HG02884 (cell line): ENCODE measurements around the gene C20orf141.
"Not testable (repeated sequence)": the region's sequence is repeated elsewhere in the genome, so short reads cannot be mapped to it uniquely, and the experiment has no call there.

ENCODE experiments used
- ATAC-seq: cut with Tn5 transposase; IDR thresholded peaks from one replicate; pipeline ENCODE4 v1.9.1; 2021; ENCODE audit warnings: mild to moderate bottlenecking, moderate library complexity; ENCODE audit not compliant: unreplicated experiment

C20orf141 gene

DNA sequence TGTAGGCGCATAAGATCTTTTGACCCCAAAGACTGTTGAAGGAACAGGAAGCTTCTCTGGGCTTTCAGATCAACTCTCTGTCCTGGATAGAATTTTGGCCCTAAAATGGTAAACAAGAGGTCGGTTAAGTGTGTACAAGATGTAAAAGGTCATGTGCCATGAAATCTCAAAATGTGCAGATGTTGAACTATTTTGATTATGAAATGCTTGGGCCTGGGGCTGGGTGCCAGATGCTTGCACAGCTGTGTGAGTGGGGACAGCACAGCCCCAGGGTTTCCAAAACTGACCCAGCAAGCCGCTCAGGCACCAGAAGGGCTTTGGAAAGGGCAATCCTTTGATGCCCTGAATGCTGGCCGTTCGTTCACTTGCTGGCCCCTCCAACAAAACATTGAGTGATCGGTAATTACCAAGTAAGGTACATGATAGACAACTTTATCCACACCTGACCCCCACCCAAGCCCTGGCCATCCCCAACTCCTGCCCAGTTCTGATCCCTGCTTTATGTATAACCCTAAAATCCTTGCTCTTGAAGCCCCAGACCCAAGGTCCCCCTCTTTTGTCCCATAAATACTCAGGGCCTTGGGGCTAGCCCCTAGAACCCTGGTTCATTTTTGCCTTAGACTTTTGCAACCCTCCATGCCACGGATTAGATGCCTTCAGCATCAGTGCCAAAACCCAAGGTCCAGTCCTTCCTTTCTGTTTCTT is 3.3 kb downstream of the C20orf141 start:
- ATAC-seq = no peak

DNA sequence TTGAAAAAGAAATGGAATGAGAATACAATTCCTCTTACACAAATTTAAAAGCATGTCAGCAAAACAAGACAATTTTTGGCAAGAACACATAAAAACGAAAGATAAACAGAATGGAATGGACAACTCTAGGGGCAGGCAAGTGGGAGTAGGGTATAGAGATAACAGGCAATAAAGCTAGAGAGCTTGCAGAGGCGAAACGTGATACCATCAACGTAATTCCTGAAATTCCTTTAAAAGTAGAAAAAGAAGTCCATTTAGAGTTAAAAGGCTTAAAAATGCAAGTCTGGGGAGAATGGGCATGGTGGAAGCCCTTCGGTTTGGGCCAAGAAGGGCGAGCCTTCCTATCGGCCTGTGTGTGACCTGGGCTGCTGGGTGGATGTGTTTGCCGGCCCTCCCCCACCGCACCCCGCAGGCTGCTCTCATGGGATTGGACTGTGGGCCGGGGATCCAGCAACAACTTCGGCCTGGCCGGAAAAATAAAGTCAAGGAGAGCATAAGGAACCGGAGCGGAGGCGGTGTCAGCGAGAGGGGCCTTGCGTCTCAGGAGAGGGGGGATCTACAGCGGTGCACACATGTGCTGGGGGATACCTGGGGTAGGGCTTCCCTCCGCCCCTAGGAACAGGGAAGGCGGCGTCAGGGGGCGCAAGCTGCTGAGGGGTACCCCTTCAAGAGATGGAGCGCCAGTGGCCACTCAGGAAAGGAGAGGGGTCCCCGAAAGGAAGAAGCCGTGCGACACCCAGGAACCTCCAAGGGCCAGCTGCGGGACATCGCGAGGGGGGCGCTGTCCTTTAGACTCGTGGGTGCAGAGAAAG is 5.5 kb downstream of the C20orf141 start:
- no peak for ATAC-seq

DNA sequence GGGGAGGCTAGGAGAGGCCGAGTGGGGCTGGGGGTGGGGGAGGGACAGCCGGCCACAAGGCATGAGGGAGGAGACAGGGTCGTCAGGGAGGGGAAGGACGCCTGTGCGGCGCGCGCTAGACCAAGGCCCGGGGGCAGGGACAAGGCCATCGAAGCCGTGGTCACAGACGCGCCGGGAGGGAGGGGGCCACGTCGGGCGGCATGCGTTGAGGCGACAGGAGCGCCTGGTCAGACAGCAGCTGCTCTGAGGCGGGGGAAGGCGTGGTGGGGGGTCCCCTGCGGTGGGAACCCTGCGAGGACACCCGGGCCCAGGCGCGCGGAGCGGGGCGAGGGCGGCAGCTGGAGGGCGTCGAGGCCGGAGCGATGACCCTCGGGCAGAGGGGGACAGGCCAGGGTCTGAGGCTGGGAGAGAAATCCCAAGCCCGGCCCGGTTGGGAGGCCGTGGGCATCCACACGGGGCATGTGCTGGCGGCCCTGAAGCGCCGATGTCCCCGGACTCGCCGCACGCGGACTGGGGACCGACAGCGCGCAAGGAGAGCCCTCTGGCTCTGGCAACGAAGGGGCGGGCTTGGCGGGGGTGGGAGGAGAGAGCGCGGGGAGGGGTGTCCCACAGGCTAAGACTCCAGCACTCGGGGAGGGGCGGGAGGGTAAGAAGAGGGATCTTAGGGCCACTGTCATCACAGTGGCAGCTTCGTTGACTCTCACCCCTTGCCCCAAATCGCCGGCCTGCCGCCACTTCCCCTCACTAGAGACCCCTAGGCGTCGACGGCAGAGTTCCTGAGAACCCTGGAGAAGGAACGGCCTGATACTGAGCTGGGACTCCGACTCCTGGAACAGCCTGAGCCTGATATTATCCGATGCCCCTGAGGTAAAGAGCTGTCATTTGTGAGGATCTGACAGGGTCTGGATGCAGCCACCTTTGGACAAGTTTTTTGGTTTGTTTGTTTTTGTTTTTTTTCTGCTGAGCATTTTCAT is 6.4 kb downstream of the C20orf141 start:
- no peak for ATAC-seq

DNA sequence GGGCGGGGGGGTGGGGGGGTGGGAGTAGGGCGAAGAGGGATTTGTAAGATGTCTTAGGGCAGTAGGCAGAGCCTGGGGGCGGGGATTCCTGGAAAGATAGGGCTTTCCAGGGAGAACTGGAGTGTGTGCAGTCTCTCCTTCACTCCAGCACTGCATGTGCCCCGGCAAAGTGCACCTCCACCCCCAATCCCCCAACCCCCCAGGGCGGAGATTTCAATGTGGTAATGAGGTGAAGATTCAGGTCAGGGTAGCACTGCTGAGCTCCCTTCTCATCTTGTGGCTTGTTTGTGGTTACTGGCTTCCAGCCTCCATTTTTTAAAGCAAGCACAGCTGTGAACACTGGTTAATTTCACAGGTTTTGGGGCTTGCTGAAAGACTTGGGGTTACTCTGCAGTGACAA is 7.3 kb downstream of the C20orf141 start:
- ATAC-seq = no peak

DNA sequence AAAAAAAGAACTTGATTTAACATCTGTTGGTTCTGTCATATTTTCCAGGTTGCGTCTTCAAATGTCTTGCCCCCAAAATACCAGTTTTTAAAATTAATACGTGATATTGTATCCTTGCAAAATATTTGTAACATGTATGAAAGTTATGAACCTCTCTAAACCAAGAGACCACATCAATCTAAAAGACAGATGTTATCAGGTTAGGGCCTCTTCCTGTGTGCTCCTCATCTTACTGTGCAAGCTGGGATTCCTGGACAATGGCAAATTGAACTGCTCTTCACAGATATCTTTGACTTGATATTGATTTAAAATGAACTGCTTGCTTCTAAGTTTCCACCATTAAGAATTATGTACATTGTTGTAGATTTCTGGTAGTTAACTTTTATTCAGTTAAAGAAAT is 11.0 kb downstream of the C20orf141 start:
- no peak for ATAC-seq

DNA sequence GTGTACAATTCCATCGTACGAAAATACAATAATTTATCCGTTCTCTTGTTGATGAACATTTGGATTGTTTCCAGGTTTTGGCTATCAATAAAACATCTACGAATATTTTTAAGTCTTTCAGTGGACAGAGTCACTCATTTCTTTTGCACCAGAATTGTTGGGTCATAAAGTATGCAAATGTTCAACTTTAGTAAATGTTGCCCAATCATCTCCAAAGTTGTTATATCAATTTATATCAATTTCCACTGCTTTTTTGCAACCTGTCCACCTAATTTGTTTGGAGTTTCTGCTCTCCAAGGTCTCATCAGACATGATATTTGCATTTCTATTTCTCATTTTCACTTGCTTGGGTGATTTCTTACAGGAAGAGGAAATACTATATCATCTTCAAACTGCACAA is 11.9 kb downstream of the C20orf141 start:
- no peak for ATAC-seq

DNA sequence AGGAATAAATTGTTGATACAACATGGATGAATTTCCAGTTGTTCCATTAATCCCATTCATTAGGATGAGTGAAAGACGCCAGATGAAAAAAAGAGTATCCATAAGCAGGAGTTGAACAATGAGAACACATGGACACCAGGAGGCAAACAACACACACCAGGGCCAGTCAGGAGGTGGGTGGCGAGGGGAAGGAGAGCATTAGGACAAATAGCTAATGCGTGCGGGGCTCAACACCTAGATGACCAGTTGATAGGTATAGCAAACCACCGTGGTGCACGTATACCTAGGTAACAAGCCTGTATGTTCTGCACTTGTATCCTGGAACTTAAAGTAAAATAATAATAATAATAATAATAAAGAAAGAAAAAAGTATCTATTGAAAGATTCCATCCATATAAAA is 14.6 kb downstream of the C20orf141 start:
- no peak for ATAC-seq

DNA sequence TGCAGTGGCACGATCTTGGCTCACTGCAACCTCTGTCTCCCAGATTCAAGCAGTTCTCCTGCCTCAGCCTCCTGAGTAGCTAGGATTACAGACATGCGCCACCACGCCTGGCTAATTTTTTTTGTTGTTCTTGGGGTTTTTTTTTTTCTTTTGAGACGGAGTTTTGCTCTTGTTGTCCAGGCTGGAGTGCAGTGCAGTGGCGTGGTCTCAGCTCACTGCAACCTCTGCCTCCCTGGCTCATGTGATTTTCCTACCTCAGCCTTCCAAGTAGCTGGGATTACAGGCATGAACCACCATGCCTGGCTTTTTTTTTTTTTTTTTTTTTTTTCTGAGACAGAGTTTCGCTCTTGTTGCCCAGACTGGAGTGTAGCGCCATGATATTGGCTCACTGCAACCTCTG is 16.4 kb downstream of the C20orf141 start:
- ATAC-seq = not testable (repeated sequence)

DNA sequence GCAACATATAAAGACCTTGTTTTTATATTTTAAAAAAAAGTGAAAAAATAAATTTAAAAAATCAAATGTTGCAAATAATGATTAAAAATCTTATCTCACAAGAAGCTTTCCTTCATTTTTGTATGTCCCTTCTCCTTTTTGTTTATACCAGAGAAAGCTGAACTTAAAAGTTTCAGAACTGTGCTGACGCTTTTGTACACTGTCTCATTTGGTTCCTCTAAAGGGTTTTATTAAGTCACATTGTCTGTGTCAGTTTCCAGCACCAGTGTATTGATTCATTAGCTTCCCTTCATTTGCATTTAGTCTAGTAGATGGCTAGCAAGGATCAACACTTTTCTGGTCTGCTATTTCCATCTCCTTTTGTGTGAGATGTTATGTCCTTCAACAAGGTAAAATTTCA is 19.0 kb downstream of the C20orf141 start:
- ATAC-seq = no peak

DNA sequence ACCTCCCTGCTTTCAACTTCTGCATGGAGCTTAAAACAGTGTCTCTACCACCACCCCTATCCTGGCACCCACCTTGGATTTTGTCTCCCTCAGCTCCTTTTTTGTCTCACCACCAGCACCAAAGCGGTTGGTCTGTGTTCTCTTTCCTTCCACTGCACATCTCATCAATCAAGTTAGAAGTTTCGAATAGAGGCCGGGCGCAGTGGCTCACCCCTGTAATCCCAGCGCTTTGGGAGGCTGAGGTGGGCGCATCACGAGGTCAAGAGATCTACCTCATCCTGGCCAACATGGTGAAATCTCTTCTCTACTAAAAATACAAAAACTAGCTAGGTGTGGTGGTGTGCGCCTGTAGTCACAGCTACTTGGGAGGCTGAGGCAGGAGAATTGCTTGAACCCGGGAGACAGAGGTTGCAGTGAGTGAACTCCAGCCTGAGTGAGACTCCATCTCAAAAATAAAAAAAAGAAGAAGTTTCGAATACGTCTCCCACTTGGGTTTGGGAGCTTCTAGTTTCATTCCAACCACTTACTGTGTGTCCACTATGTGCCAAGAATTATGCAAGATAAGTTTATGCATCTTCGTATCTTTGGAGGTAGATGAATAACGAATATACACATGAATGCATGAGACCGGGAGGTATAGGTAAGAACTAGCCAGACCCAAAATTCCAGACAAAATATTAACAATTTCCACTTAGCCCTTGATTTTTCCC is 19.8 kb downstream of the C20orf141 start:
- no peak for ATAC-seq

DNA sequence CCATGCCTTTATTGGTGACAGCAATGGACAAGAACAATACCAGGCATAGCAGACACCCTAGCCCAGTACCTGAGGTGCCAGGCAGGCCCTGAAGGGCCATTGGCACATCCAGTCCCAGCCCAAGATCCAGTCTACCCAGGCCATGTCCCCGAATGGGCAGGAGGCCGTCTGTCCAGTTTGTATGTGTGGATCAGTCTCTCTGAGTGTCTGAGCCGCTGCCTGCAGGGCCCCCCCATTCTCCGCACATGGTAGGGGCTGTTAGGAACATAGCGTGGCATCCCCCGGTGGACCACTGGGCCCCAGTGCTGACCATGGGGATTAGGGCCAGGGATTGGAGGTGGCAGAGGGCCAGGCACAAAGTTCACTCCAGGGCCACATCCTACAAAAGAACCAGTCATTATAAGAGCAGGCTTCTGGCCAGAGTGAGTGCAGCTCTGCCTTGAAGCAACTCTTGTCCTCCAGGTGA is 20.6 kb downstream of the C20orf141 start:
- no peak for ATAC-seq

DNA sequence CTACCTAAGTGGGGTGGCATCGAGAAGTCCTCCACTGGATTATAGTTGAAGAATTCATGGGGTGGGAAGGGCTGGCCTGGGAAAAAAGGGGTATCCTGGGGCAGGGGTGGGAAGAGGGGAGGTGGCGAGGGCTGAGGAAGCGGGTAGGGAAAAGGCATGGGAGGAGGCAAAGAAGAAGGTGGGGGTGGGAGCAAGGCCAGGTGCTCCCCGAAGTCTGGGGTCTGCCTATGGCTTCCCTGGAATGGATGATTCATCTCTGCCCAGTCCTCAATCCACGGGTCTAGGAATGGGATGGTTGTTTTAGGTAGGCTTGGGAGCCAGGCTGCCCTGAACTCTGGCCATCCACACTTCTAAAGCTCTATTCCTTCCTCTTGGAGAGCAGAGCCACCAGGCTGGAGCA is 21.2 kb downstream of the C20orf141 start:
- ATAC-seq = no peak

DNA sequence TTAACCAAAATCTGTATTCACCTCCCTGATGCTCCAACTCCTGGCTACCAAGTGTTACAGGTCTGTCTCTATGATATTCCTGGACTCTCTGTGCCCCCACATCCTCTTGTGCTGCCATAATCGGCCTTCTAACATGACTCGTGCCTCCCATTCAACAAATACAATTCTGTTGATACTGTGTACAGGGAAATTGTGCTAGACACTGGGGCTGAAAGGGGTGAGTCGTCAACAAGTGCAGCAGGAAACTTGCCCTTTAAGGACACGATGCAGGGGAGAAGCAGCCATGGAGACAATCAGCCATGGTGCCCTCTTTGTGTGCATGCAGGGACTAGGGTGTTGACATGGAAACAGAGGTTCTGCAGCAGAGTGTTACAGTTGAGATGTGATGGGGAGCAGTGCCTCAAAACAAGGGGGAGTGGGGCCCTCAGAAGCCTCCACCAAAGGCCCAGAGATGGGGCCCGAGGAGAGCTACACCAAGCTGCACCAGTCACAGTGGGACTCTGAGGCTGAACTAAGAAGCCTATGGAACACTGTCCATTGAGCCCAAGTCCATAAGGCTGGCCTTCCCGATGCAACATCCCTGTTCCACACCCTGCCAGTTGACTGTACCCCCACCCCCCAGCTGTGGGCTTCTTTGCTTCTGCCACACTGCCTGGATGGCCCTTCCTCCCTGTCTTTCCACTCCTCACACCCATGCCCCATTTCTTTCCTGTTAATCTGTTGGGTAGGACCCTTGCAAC is 22.6 kb downstream of the C20orf141 start:
- ATAC-seq = no peak

DNA sequence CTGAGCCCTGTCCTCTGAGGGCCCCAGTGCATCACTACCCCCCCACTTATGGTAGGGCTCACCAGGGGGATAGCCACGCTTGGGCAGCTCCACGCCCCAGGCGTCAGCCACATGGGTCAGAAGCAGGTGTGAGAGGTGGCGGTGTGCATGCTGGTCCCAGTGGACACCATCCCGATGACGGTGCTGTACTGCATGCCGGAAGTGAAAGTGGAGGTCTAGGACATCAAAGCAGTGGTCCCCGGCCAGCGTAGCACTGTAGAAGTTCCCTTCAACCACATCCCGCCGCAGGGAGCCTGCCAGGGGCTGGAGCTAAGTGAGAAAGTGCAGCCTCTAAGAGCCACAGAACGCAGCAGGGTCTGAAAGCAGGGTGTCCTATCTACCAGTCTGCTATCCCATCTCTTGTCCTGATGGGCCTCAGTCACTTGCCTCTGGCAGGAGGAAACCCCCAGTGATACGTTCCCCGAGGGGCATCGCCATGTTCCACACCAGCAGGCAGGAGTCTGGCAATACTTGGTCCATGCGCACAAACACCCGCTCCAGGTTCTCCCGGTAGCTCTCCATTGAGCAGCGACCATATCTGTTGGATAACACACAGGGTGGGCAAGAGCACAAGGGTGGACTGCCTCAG is 23.5 kb downstream of the C20orf141 start:
- ATAC-seq = no peak

DNA sequence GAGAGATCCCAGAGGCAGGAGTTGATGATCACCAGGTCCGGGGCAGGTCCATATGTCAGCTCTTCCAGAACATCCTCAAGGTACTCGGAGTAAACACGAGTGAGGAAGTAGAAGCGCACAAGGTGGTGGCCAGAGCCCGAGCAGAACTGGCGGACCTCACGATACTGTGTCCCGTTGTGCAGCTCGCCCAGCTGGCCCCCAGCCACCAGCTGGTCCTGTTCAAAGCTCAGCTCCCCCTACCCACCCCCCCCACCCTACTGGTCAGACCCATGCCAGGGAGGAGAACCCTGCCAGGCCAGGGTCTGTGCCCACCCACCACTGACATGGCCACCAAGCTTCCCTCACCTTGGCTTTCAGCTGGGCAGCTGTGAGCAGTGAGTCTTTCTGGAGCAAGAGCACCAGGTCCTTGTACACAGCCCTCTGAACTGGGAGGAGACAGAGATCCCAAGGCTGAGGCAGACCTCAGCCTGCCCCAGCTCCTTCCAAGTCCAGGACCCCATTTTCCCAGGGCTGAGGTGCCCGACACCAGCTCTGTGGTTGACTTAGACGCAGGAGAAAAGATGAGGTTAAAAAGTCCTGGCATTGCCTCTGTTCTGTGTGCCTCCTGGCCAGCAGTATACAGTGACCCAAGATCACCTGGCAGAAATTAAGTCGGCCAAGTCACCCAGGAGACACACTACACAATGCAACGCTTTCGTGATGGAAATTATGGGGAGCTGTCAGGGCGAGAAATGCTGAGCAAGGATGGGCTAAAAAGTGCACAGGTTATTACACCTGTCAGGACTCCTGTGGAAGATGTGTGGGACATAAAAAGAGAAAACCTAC is 24.3 kb downstream of the C20orf141 start:
- no peak for ATAC-seq

DNA sequence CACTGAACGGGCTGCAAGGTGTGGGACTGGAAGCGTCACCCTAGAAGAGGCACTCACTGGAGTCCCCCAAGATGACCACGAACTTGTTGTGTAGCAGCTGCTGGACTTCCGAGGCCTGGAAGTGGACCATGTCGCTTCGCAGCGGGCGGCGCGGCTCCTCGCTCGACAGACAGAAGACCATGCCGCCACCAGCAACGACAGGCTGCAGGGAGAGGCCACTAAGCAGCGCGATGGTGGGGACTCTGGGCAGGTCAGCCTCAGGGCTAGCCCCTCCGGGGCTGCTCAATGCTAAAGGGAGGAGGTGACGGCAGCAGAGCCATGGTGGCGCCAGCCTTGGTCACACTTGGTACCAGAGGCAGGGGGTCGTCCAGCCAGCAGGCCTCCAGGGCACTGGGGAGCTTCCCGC is 24.9 kb downstream of the C20orf141 start:
- no peak for ATAC-seq

DNA sequence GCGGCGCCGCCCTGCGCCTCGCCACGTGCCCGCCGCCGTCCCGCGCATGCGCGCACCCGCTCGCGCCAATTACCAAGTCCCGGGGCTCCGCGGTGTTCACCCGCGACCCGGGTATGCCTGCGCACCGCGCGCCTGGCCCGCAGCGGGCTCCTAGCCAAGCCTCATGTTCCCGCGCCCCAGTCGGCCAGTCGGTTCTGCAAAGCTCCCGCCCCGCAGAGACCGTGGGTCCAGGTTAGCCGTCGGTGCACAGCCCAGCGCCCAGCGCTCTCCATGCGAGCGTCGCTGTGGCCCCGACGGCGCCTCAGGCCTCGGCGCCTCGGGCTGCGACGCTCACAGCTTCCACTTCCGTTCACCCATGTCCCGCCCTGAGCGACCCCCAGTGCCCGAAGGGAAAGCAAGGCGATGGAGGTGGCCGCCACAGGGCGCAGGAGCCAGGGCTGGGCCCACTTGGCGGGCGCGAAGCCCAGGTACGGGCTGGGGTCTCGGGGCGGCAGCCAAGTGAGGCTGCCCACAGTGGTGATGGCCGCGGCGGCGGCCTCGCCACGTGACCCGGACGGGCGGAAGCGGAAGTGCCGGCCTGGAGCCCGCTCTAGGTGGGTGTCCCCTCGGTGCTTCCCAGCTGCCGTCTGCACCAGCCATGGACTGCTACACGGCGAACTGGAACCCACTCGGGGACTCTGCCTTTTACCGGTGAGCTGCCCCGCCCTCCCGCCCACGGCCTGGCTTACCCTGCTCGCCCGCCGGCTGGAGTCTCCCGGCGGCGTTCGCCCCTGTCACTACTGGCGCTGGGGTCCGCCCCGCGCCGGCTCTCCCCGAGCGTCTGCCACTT is 25.6 kb downstream of the C20orf141 start, which contains the start of the genes PCED1A and VPS16:
PCED1A (minus strand) TSS at position 518 of the 829 bp plus-strand sequence. CDS start 743 bp downstream, outside the sequence.
VPS16 (plus strand) TSS at position 608 of the 829 bp plus-strand sequence; CDS start at position 638, 30 bp downstream.
- ATAC-seq = peak; percentile 92
